ENCODE results near the gene THRSP. TPM values are rescaled to one million over a fixed set of nuclear protein-coding genes. Genes with fewer than 3 reads are reported as not detected.

The THRSP gene
- total and polyA plus RNA-seq, 2 experiments from 2014 or later = not detected

DNA sequence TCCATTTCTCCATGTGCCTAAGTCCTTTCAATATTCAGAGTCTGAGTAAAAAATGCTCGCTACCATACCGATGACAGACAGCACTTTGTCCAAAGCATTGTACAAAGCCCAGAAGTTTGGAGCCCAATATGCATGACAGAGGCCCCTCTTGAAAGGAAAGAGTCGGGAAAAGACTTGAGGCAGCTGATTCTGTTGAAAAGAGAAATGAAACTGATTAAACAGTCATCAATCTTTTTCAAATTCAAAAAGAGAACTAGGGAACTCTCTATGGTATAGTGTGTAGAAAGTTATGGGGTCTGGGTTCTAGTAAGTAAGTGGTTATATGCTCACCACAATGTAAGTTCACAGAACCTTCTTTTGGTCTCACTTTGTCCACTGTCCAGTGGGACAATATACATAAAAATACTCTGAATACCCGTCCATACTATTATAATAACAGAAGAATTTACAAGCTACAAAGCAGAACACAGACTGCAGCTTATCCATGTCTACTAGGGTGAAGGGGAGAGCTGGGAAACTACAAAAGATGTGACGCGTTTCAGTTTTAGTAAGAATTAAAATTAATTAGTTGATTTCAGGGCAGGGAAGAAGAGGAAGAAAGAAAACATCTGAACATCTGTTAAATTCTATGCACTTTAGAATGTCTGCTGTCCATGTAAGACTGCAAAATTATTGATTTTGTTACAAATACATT is 49.1 kb downstream of the THRSP start (continued):
- TF ChIP-seq, protein P1, sequence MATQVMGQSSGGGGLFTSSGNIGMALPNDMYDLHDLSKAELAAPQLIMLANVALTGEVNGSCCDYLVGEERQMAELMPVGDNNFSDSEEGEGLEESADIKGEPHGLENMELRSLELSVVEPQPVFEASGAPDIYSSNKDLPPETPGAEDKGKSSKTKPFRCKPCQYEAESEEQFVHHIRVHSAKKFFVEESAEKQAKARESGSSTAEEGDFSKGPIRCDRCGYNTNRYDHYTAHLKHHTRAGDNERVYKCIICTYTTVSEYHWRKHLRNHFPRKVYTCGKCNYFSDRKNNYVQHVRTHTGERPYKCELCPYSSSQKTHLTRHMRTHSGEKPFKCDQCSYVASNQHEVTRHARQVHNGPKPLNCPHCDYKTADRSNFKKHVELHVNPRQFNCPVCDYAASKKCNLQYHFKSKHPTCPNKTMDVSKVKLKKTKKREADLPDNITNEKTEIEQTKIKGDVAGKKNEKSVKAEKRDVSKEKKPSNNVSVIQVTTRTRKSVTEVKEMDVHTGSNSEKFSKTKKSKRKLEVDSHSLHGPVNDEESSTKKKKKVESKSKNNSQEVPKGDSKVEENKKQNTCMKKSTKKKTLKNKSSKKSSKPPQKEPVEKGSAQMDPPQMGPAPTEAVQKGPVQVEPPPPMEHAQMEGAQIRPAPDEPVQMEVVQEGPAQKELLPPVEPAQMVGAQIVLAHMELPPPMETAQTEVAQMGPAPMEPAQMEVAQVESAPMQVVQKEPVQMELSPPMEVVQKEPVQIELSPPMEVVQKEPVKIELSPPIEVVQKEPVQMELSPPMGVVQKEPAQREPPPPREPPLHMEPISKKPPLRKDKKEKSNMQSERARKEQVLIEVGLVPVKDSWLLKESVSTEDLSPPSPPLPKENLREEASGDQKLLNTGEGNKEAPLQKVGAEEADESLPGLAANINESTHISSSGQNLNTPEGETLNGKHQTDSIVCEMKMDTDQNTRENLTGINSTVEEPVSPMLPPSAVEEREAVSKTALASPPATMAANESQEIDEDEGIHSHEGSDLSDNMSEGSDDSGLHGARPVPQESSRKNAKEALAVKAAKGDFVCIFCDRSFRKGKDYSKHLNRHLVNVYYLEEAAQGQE (IDR thresholded peaks at IDR 0.05; ENCODE audit: unreplicated experiment) = no peak
- no peak for TF ChIP-seq JUNB (IDR thresholded peaks at IDR 0.05; ENCODE audit: unreplicated experiment)
- TF ChIP-seq POLR2AphosphoS5 (IDR thresholded peaks at IDR 0.05; ENCODE audit: low read depth) = no peak
- TF ChIP-seq STAT1 (IDR thresholded peaks at IDR 0.05; ENCODE audit: unreplicated experiment) = no peak
- TF ChIP-seq EZH2 (IDR thresholded peaks at IDR 0.05; ENCODE audit: low read depth, unreplicated experiment) = no peak
- no peak for TF ChIP-seq ZNF114 (CRISPR knock-in tag; IDR thresholded peaks at IDR 0.05)
- no peak for TF ChIP-seq ZNF331 (CRISPR knock-in tag; IDR thresholded peaks at IDR 0.05; ENCODE audit: low read depth)
- TF ChIP-seq, protein P2, sequence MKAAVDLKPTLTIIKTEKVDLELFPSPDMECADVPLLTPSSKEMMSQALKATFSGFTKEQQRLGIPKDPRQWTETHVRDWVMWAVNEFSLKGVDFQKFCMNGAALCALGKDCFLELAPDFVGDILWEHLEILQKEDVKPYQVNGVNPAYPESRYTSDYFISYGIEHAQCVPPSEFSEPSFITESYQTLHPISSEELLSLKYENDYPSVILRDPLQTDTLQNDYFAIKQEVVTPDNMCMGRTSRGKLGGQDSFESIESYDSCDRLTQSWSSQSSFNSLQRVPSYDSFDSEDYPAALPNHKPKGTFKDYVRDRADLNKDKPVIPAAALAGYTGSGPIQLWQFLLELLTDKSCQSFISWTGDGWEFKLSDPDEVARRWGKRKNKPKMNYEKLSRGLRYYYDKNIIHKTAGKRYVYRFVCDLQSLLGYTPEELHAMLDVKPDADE (IDR thresholded peaks at IDR 0.05) = no peak
- TF ChIP-seq, protein P3, sequence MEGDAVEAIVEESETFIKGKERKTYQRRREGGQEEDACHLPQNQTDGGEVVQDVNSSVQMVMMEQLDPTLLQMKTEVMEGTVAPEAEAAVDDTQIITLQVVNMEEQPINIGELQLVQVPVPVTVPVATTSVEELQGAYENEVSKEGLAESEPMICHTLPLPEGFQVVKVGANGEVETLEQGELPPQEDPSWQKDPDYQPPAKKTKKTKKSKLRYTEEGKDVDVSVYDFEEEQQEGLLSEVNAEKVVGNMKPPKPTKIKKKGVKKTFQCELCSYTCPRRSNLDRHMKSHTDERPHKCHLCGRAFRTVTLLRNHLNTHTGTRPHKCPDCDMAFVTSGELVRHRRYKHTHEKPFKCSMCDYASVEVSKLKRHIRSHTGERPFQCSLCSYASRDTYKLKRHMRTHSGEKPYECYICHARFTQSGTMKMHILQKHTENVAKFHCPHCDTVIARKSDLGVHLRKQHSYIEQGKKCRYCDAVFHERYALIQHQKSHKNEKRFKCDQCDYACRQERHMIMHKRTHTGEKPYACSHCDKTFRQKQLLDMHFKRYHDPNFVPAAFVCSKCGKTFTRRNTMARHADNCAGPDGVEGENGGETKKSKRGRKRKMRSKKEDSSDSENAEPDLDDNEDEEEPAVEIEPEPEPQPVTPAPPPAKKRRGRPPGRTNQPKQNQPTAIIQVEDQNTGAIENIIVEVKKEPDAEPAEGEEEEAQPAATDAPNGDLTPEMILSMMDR (conservative IDR thresholded peaks at IDR 0.05; ENCODE audit: low read depth in 2 of 2) = no peak
- no peak for TF ChIP-seq EZH2phosphoT487 (IDR thresholded peaks at IDR 0.05; ENCODE audit: unreplicated experiment)

Other genes starting within 250 kb of the THRSP start
- 42.4 and 51.2 TPM in 2 replicates for gene RSF1, start 243.1 kb upstream of the THRSP start, total RNA-seq (2014; rRNA removed; shearing (Covaris generic))
- gene RSF1, start 243.1 kb upstream of the THRSP start, polyA plus RNA-seq (2016; fragmentation: Nextera tagmentation; extraction: Ambion mirVana) = 164 and 188 TPM in 2 replicates
- 2.3 and 5.3 TPM in 2 replicates for gene AAMDC, start 242.7 kb upstream of the THRSP start, total RNA-seq (2014; rRNA removed; shearing (Covaris generic))
- 39.1 and 50.2 TPM in 2 replicates for gene AAMDC, start 242.7 kb upstream of the THRSP start, polyA plus RNA-seq (2016; fragmentation: Nextera tagmentation; extraction: Ambion mirVana)
- gene INTS4, start 69.2 kb upstream of the THRSP start, total RNA-seq (2014; rRNA removed; shearing (Covaris generic)) = 47.6 TPM in 2 replicates
- gene INTS4, start 69.2 kb upstream of the THRSP start, polyA plus RNA-seq (2016; fragmentation: Nextera tagmentation; extraction: Ambion mirVana) = 24.6 and 27.2 TPM in 2 replicates
- gene KCTD14, start 40.6 kb upstream of the THRSP start, total RNA-seq (2014; rRNA removed; shearing (Covaris generic)) = 14.2 and 19.1 TPM in 2 replicates
- 5.9 and 8.4 TPM in 2 replicates for gene KCTD14, start 40.6 kb upstream of the THRSP start, polyA plus RNA-seq (2016; fragmentation: Nextera tagmentation; extraction: Ambion mirVana)
- 122 and 174 TPM in 2 replicates for gene NDUFC2, start 16.0 kb downstream of the THRSP start, total RNA-seq (2014; rRNA removed; shearing (Covaris generic))
- gene NDUFC2, start 16.0 kb downstream of the THRSP start, polyA plus RNA-seq (2016; fragmentation: Nextera tagmentation; extraction: Ambion mirVana) = 711 and 755 TPM in 2 replicates
- gene ALG8, start 75.8 kb downstream of the THRSP start, total RNA-seq (2014; rRNA removed; shearing (Covaris generic)) = 89.0 and 94.3 TPM in 2 replicates
- 125 and 130 TPM in 2 replicates for gene ALG8, start 75.8 kb downstream of the THRSP start, polyA plus RNA-seq (2016; fragmentation: Nextera tagmentation; extraction: Ambion mirVana)
- 3.6 and 3.7 TPM in 2 replicates for gene KCTD21, start 124.8 kb downstream of the THRSP start, total RNA-seq (2014; rRNA removed; shearing (Covaris generic))
- 0.71 and 1.0 TPM in 2 replicates for gene KCTD21, start 124.8 kb downstream of the THRSP start, polyA plus RNA-seq (2016; fragmentation: Nextera tagmentation; extraction: Ambion mirVana)
- gene USP35, start 125.1 kb downstream of the THRSP start, total RNA-seq (2014; rRNA removed; shearing (Covaris generic)) = 10.0 and 10.7 TPM in 2 replicates
- 1.7 and 2.5 TPM in 2 replicates for gene USP35, start 125.1 kb downstream of the THRSP start, polyA plus RNA-seq (2016; fragmentation: Nextera tagmentation; extraction: Ambion mirVana)